ENCODE measurements around the gene FLYWCH2.
"Not testable (repeated sequence)": the region's sequence is repeated elsewhere in the genome, so short reads cannot be mapped to it uniquely, and the experiment has no call there.

The FLYWCH2 gene

GRCh38 chr16:2912330-2913199 is 29.6 kb downstream of the FLYWCH2 start:
- DNase-seq (ENCODE audit: low read depth in 2 of 2): peak in 1 of 2 experiments; percentile 32

DNA sequence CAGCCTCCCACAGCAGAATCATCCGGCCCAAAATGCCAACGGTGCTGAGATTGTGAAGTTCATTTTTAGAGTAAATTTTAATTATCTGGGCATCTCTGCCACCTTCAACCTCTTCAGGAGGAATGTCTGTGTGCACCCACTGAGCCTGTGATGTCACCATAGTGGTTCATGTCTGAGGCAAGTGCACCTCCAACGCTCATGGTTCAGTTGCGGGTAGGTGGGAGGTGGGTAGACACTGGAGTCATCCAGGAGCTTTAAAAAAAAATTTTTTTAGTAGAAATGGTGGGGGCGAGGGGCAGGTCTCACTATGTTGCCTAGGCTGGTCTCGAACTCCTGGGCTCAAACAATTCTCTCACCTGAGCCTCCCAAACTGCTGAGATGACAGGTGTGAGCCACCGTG is 30.6 kb downstream of the FLYWCH2 start:
- DNase-seq (ENCODE audit: low read depth in 2 of 2): no peak

DNA sequence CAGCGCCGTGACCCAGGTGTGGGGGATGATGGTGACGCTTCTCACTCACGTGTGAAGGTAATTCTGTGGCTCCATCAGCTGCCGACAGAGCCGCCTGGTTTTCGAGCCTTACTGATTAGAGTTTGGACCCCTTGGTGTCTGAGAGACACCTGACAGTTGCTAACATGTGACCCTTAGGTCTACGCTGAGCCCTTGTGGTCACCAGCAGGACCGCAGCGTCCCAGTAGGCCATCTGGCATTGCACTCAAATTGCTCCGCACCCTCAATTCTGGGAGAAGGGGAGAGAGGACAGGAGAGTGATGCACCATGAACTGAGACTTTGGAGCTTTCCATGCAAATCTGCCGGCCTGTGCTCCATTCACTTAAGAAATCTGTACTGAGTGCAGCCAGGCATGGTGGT is 31.2 kb downstream of the FLYWCH2 start:
- no peak for DNase-seq (ENCODE audit: low read depth in 2 of 2)

GRCh38 chr16:2915196-2915929 is 32.3 kb downstream of the FLYWCH2 start:
- no peak for DNase-seq (ENCODE audit: low read depth in 2 of 2)

GRCh38 chr16:2919511-2920255 is 36.7 kb downstream of the FLYWCH2 start:
- DNase-seq (ENCODE audit: low read depth in 2 of 2): peak in 1 of 2 experiments; percentile 35

DNA sequence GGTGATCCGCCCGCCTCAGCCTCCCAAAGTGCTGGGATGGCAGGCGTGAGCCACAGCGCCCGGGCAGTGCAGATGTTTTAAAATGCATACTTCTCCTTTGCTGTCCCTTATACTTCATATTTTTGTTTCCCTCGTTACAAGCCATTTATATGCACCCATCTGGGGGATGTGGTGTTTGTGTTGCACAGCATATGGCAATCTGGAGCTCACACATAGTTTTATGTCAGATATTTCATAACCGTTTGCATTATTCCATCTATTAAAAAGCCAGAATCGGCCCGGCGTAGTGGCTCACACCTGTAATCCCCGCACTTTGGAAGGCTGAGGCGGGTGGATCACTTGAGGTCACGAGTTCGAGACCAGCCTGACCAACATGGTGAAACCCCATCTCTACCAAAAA is 40.5 kb downstream of the FLYWCH2 start:
- no peak for DNase-seq (ENCODE audit: low read depth in 2 of 2)

- DNase-seq (ENCODE audit: low read depth in 2 of 2): no peak
Observed at GRCh38 chr16:2924901-2925755, 42.1 kb downstream of the FLYWCH2 start.

- no peak for DNase-seq (ENCODE audit: low read depth in 2 of 2)
Observed at GRCh38 chr16:2925951-2926649, 43.1 kb downstream of the FLYWCH2 start.

DNA sequence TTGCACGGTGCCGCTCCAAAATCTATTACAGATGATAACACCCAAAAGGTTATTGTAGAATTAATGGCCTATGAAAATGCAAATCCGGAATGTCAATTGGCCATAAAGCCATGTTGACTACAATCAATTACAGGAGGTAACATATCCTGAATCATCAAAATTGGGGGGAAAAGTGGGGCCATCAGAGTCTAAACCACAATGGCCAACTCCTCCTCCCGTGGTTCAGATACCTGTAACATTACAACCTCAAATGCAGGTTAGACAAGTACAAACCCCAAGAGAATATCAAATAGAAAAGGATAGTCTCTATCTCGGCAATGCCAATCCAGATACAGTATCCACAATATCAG is 43.6 kb downstream of the FLYWCH2 start:
- no peak for DNase-seq (ENCODE audit: low read depth in 2 of 2)

DNA sequence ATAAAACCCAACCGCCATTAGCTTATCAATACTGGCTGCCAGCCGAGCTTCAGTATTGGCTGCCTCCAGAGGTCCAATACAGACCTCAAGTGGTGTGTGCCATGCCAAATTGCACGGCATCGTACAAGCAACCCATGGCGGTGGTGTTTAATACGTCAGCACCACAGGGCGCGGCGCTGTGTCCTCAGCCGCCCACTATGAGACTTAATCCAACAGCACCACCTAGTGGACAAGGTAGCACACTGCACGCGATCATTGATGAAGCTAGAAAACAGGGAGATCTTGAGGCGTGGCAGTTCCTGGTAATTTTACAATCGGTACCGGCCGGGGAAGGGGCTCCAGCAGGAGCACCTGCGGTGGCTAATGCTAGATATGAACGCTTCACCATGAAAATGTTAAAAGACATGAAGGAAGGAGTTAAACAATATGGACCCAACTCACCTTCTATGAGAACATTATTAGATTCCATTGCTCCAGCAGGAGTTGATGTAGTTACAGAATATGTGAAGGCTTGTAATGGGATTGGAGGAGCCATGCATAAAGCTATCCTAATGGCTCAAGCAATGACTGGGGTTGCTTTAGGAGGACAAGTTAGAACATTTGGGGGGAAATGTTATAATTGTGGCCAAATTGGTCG is 44.1 kb downstream of the FLYWCH2 start:
- peak; percentile 55 to 65 for DNase-seq (ENCODE audit: low read depth in 2 of 2)

DNA sequence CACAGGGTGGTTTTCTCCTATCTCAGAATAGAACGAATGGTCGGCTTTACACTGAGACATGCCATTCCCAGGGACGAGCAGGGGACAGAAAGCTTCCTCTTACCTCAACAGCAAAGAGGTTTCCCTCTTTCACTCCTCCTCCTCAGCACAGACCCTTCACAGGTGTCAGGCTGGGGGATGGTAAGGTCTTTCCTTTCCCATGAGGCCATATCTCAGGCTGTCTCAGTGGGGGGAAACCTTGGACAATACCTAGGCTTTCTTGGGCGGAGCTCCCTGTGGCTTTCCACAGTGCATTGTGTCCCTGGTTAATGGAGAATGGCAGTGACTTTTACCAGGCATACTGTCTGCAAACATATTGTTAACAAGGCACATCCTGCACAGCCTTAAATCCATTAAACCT is 45.1 kb downstream of the FLYWCH2 start:
- DNase-seq (ENCODE audit: low read depth in 2 of 2): not testable (repeated sequence)

DNA sequence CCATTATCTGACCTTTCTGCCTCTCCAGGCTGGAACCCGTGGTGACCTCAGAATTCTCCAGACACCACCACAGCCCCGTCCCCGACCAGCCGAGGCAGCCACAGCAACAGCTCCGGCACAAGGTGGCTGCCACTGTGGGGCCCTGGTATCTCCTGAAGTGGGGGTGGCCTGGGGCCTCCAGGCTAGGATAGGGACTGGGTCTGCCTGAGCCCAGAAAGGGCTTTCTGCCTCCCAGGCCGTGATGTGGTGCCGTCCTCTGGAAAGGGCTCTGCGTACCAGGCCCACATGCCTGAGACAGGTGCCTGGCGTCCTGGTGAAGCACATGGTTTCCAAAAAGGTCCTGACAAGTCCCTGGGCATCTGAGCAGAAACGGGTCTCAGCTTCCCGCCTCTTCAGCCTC is 45.8 kb downstream of the FLYWCH2 start:
- no peak for DNase-seq (ENCODE audit: low read depth in 2 of 2)

DNA sequence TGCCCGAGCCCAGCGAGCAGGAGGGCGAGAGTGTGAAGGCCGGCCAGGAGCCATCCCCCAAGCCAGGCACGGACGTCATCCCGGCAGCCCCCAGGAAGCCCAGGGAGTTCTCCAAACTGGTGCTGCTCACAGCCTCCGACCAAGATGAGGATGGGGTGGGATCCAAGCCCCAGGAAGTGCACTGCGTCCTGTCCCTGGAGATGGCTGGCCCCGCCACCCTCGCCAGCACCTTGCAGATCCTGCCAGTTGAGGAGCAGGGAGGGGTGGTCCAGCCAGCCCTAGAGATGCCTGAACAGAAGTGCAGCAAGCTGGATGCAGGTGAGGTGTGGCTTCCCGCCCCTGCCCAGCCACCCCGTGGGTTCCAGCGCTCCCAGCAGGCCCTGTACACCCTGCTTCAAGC is 46.7 kb downstream of the FLYWCH2 start:
- no peak for DNase-seq (ENCODE audit: low read depth in 2 of 2)

DNA sequence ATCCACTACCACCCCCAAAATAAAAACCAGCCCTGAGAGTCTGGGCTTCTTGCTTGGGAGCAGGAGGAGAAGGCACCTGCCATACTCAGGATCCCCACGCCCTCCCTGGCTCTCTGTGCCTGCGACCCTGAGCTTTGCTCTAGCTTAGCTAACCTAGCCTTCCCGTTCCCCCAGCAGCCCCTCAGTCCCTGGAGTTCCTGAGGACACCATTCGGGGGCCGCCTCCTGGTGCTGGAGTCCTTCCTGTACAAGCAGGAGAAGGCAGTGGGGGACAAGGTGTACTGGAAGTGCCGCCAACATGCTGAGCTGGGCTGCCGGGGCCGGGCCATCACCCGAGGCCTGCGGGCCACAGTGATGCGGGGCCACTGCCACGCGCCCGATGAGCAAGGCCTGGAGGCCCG is 47.2 kb downstream of the FLYWCH2 start:
- no peak for DNase-seq (ENCODE audit: low read depth in 2 of 2)

- DNase-seq (ENCODE audit: low read depth in 2 of 2): not testable (repeated sequence)
Observed at GRCh38 chr16:2931231-2931914, 48.4 kb downstream of the FLYWCH2 start.

DNA sequence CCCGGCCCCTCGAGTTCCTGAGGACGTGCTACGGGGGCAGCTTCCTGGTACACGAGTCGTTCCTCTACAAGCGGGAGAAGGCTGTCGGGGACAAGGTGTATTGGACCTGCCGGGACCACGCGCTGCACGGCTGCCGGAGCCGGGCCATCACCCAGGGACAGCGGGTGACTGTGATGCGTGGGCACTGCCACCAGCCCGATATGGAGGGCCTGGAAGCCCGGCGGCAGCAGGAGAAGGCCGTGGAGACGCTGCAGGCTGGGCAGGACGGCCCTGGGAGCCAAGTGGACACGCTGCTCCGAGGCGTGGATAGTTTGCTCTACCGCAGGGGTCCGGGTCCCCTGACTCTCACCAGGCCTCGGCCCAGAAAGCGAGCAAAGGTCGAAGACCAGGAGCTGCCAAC is 50.1 kb downstream of the FLYWCH2 start:
- DNase-seq (ENCODE audit: low read depth in 2 of 2): no peak

DNA sequence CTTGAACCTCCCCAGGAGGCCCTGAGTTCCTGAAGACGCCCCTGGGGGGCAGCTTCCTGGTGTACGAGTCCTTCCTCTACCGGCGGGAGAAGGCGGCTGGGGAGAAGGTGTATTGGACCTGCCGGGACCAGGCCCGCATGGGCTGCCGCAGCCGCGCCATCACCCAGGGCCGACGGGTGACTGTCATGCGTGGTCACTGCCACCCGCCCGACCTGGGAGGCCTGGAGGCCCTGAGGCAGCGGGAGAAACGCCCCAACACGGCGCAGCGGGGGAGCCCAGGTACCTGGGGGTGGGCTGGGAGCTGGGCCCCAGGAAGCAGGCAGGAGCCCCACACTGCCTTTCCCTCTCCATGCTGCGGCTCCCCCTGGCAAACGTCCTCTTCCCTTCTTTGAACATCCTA is 50.7 kb downstream of the FLYWCH2 start:
- DNase-seq (ENCODE audit: low read depth in 2 of 2): no peak

DNA sequence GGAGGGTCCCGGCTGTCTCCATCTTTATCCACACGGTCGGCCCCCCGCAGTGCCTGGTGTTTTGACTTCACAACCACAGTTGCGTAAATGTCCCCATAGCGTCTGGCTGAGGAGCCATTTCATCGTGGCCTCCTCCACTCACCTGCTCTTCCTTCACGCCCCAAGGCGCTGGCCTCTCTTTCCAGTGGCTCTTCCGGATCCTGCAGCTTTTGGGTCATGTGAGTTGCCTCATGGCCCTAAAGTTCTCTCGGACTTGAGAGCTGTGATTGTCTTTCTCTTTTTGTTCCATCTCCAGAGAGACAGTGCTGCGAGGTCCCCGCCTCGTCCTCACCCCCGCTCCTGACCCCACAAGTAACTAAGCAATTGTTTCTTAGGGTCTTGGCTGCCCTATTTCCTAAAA is 51.4 kb downstream of the FLYWCH2 start:
- DNase-seq (ENCODE audit: low read depth in 2 of 2): no peak

- DNase-seq (ENCODE audit: low read depth in 2 of 2): no peak
Observed at GRCh38 chr16:2936436-2937011, 53.5 kb downstream of the FLYWCH2 start.
